ENCODE results near the gene GHR. TPM values are rescaled to one million over a fixed set of nuclear protein-coding genes. Genes with fewer than 3 reads are reported as not detected.

GHR gene
- total RNA-seq, 1 donor from 2014 or later = 2.3 TPM

DNA sequence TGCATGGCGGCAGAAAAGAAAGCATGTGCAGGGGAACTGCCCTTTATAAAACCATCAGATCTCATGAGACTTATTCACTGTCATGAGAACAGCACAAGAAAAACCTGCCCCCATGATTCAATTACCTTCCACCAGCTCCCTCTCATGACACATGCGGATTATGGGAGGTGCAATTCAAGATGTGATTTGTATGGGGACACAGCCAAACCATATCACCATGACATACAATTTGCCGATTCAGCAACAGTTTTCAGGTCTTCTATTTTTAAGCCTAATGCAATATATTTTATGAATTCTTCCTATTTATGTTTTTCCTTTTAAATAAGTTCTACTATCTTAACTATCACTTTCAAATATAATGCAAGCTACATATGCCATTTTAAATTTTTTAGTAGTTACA, 242.6 kb downstream of the GHR start:
- Histone ChIP-seq H3K79me2 (ENCODE audit: insufficient read depth, low read length) (no peaks in the 10 kb centered on the region), H3K9ac (ENCODE audit: low read length) (no peak overlapping the region), H3K9me3 (ENCODE audit: insufficient read depth, low read depth, low read length) (no peaks in the 10 kb centered on the region), H2AFZ (ENCODE audit: low read depth, low read length) (no peak overlapping the region), H3K27me3 (ENCODE audit: insufficient read depth, low read length) (no peaks in the 10 kb centered on the region), H3K4me3 (ENCODE audit: insufficient read depth, low read depth, low read length) (no peak overlapping the region), H3K4me1 (ENCODE audit: insufficient read depth, low read length) (no peaks in the 10 kb centered on the region), H4K20me1 (ENCODE audit: insufficient read depth, low read length) (no peaks in the 10 kb centered on the region), H3K36me3 (ENCODE audit: insufficient read depth, low read length) (no peaks in the 10 kb centered on the region), H3K27ac (ENCODE audit: low read depth, low read length) (no peak overlapping the region), H3K4me2 (ENCODE audit: low read length) (no peak overlapping the region)
- DNase-seq (ENCODE audit: low read depth) (no peak), FAIRE-seq (no peak)
- Mint-ChIP-seq H3K9me3 (ENCODE audit: unreplicated experiment) (peaks cover 7% of the 10 kb centered on the region), H3K27ac (ENCODE audit: unreplicated experiment) (no peak overlapping the region), H3K4me1 (ENCODE audit: low read depth, unreplicated experiment) (no peaks in the 10 kb centered on the region), H3K4me3 (ENCODE audit: unreplicated experiment) (no peak overlapping the region), H3K27me3 (ENCODE audit: low read depth, unreplicated experiment) (no peaks in the 10 kb centered on the region), H3K36me3 (ENCODE audit: low read depth, unreplicated experiment) (no peaks in the 10 kb centered on the region)
- TF ChIP-seq, protein P1, sequence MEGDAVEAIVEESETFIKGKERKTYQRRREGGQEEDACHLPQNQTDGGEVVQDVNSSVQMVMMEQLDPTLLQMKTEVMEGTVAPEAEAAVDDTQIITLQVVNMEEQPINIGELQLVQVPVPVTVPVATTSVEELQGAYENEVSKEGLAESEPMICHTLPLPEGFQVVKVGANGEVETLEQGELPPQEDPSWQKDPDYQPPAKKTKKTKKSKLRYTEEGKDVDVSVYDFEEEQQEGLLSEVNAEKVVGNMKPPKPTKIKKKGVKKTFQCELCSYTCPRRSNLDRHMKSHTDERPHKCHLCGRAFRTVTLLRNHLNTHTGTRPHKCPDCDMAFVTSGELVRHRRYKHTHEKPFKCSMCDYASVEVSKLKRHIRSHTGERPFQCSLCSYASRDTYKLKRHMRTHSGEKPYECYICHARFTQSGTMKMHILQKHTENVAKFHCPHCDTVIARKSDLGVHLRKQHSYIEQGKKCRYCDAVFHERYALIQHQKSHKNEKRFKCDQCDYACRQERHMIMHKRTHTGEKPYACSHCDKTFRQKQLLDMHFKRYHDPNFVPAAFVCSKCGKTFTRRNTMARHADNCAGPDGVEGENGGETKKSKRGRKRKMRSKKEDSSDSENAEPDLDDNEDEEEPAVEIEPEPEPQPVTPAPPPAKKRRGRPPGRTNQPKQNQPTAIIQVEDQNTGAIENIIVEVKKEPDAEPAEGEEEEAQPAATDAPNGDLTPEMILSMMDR (IDR thresholded peaks at IDR 0.05; ENCODE audit: insufficient read depth, low read depth, low read length) = no peak
- no peak for TF ChIP-seq EZH2 (IDR thresholded peaks at IDR 0.05; ENCODE audit: insufficient read depth, low read length)

DNA sequence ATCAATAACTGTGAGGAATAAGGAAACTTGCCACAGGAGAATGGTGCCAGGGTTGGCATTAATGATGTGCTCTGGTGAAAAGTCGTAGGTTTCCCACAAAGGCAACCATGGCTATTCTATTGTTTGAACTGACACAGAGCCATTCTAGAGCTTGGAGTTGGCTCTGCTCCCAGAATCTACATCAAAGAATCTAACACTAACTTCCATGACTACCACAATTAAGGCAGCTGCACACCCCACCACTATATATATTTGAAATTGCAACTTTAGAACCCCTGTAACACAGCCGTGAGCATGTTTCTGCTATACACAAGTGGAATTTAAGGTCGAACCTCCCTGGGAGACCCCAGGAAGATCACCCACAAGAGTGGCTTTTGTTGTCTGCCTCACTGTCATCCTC, 243.6 kb downstream of the GHR start:
- Mint-ChIP-seq H3K27ac (ENCODE audit: unreplicated experiment) (no peak overlapping the region), H3K27me3 (ENCODE audit: low read depth, unreplicated experiment) (no peaks in the 10 kb centered on the region), H3K4me3 (ENCODE audit: unreplicated experiment) (no peak overlapping the region), H3K9me3 (ENCODE audit: unreplicated experiment) (peaks cover 4% of the 10 kb centered on the region), H3K36me3 (ENCODE audit: low read depth, unreplicated experiment) (no peaks in the 10 kb centered on the region), H3K4me1 (ENCODE audit: low read depth, unreplicated experiment) (no peaks in the 10 kb centered on the region)
- TF ChIP-seq, protein P1 (IDR thresholded peaks at IDR 0.05; ENCODE audit: insufficient read depth, low read depth, low read length) = no peak
- TF ChIP-seq EZH2 (IDR thresholded peaks at IDR 0.05; ENCODE audit: insufficient read depth, low read length) = no peak
- no peak for FAIRE-seq
- Histone ChIP-seq H3K27ac (ENCODE audit: low read depth, low read length) (no peak overlapping the region), H3K4me3 (ENCODE audit: insufficient read depth, low read depth, low read length) (no peak overlapping the region), H4K20me1 (ENCODE audit: insufficient read depth, low read length) (no peaks in the 10 kb centered on the region), H3K36me3 (ENCODE audit: insufficient read depth, low read length) (no peaks in the 10 kb centered on the region), H3K79me2 (ENCODE audit: insufficient read depth, low read length) (no peaks in the 10 kb centered on the region), H3K9ac (ENCODE audit: low read length) (no peak overlapping the region), H3K4me2 (ENCODE audit: low read length) (no peak overlapping the region), H3K9me3 (ENCODE audit: insufficient read depth, low read depth, low read length) (no peaks in the 10 kb centered on the region), H3K4me1 (ENCODE audit: insufficient read depth, low read length) (no peaks in the 10 kb centered on the region), H2AFZ (ENCODE audit: low read depth, low read length) (no peak overlapping the region), H3K27me3 (ENCODE audit: insufficient read depth, low read length) (no peaks in the 10 kb centered on the region)
- no peak for DNase-seq (ENCODE audit: low read depth)

DNA sequence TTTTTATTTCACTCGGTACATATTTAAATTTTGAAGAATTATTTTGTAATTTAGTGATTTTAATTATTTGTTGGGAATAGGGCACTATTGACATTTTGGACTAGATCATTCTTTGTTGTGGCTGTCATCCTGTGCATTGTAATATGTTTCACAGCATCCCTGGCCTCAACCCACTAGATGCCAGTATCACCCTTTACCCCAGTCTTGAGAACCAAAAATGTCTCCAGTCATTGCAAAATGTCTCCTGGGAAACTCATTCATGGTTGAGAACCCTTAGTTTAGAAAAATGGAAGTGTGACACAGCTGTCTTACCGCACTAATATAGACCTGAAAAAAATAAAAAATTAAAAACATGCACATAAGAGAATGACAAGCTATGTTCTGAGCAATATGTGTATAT, 245.0 kb downstream of the GHR start:
- Histone ChIP-seq H3K27ac (ENCODE audit: low read depth, low read length) (no peak overlapping the region), H3K4me1 (ENCODE audit: insufficient read depth, low read length) (no peaks in the 10 kb centered on the region), H4K20me1 (ENCODE audit: insufficient read depth, low read length) (no peaks in the 10 kb centered on the region), H2AFZ (ENCODE audit: low read depth, low read length) (no peak overlapping the region), H3K36me3 (ENCODE audit: insufficient read depth, low read length) (no peaks in the 10 kb centered on the region), H3K9me3 (ENCODE audit: insufficient read depth, low read depth, low read length) (no peaks in the 10 kb centered on the region), H3K27me3 (ENCODE audit: insufficient read depth, low read length) (no peaks in the 10 kb centered on the region), H3K9ac (ENCODE audit: low read length) (no peak overlapping the region), H3K4me2 (ENCODE audit: low read length) (no peak overlapping the region), H3K79me2 (ENCODE audit: insufficient read depth, low read length) (no peaks in the 10 kb centered on the region), H3K4me3 (ENCODE audit: insufficient read depth, low read depth, low read length) (no peak overlapping the region)
- H3K27me3 Mint-ChIP-seq (ENCODE audit: low read depth, unreplicated experiment) = no peaks in the 10 kb centered on the region
- no peak overlapping the region for H3K27ac Mint-ChIP-seq (ENCODE audit: unreplicated experiment)
- H3K9me3 Mint-ChIP-seq (ENCODE audit: unreplicated experiment) = peaks cover 5% of the 10 kb centered on the region
- H3K36me3 Mint-ChIP-seq (ENCODE audit: low read depth, unreplicated experiment) = no peaks in the 10 kb centered on the region
- FAIRE-seq = no peak
- no peak overlapping the region for H3K4me3 Mint-ChIP-seq (ENCODE audit: unreplicated experiment)
- H3K4me1 Mint-ChIP-seq (ENCODE audit: low read depth, unreplicated experiment) = no peaks in the 10 kb centered on the region
- no peak for DNase-seq (ENCODE audit: low read depth)
- TF ChIP-seq EZH2 (IDR thresholded peaks at IDR 0.05; ENCODE audit: insufficient read depth, low read length) = no peak
- TF ChIP-seq, protein P1 (IDR thresholded peaks at IDR 0.05; ENCODE audit: insufficient read depth, low read depth, low read length) = no peak
